Stimulated activated CD4-positive, alpha-beta T cell treated with anti-CD3 and anti-CD28 coated beads, Interleukin-12 subunit alpha, Interleukin-12 subunit beta, amount 100 ng/mL, for 48 hours (primary cell): Measurements from ENCODE around the gene UBE2U.

ENCODE experiments used
- DNase-seq, 3 donors: peaks; one replicate each; pipeline ENCODE4 v3.0.0-alpha.2; 2020; ENCODE audit warnings: low read depth in 2 of 3, low spot score in 1 of 3

Gene UBE2U, protein sequence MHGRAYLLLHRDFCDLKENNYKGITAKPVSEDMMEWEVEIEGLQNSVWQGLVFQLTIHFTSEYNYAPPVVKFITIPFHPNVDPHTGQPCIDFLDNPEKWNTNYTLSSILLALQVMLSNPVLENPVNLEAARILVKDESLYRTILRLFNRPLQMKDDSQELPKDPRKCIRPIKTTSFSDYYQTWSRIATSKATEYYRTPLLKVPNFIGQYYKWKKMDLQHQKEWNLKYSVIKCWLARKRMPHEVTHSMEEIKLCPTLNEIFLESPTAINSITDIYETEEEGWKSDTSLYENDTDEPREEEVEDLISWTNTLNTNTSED

GRCh38 chr1:64203420-64203819 lies at the start of gene UBE2U:
Gene UBE2U (plus strand): TSS chr1:64203623. CDS start chr1:64204051, 428 bp downstream.
- DNase-seq, result no peak

GRCh38 chr1:64155278-64155677 lies 48.1 kb upstream of the UBE2U start:
- no peak for DNase-seq

- no peak for DNase-seq
Observed at GRCh38 chr1:64161357-64161941, 42.0 kb upstream of the UBE2U start.

DNA sequence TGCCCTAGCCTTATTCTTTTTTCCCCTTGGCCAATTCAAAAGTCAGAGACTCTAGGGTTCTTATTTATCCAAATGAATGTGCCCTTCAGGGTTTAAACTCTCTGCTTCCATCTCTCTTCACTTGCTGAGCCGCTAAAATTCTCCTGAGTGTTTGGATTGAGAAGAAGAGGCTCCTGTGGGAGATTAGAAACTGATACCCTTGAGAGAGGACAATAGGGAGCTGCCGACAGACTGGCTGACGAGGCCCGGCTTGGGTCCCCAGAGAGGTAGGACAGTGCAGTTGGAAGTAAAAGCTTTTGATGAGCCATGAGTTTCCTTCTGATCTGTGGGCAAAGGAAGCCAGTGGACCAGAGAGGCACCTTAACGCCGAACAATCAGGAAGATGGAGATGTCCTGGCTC lies 41.3 kb upstream of the UBE2U start:
- no peak for DNase-seq

DNA sequence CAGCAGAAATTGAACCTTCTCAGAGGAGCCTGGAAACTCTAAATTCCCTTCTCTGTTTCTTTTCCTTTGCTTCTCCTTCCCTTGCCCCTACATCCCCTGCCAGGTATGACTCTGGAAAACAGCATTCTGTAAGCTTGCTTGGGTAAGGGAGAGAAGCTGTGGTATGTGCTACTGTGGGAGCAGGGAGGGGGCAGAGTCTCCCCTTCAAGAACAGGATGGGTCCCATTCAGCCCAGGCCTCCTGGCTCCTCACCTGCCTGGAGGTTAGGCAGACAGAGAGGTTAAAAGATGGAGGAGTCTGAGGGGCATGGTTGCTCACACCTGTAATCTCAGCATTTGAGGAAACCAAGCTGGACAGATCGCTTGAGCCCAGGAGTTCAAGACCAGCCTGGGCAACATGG lies 40.6 kb upstream of the UBE2U start:
- DNase-seq, result no peak

DNA sequence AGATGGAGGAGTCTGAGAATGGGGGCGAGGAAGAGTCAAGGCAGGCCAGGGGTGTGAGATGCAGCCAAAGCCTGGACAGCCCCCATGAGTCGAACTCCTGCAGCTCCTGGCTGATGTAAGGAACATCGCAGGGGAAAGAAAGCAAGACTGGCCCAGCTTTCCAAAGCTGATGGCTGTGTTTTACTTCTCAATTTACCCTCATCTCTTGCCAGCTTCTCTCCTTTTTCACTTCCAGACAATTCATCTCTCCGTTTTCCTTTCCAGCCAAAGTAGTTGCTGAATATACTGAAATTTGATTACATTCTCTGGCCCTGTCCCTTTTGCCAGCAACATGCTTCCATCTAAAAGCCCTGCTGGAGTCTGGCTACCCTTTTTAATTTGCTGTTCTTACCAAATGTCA lies 40.0 kb upstream of the UBE2U start:
- no peak for DNase-seq

DNA sequence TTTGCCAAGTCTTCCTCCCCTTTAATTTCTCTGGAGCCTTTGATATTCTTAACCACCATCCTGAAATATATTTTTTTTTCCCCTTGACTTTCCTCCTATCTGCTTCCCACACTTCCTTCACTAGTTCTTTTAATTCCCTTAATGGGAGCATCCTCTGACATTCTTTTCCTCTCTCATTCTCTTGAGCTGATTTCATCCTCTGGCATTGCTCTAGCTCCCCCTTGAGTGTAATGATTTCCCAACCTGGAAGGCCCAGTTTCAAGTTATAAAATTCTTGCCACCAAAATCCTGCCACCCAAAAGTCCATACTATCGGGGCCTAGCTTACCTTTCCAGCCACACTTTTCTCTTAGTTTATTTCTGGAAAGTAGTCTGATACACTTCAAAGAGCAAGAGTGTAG lies 39.5 kb upstream of the UBE2U start:
- DNase-seq, result no peak

- no peak for DNase-seq
Observed at GRCh38 chr1:64166629-64167028, 36.8 kb upstream of the UBE2U start.

GRCh38 chr1:64167176-64167575 lies 36.2 kb upstream of the UBE2U start:
- DNase-seq, result no peak

DNA sequence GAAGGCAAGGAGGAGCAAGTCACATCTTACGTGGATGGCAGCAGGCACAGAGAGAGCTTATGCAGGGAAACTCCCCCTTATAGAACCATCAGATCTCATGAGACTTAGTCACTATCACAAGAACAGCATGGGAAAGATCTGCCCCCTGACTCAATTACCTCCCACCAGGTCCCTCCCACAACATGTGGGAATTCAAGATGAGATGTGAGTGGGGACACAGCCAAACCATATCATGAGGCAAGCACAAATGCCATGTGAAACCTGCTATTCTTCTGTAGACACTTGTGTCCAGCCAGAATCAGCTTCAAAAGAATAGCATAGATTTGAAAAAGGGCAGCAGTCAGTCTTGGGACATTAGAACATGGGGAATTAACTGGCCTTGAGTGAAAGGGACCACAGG lies 32.2 kb upstream of the UBE2U start:
- no peak for DNase-seq

- no peak for DNase-seq
Observed at GRCh38 chr1:64171797-64172281, 31.6 kb upstream of the UBE2U start.

DNA sequence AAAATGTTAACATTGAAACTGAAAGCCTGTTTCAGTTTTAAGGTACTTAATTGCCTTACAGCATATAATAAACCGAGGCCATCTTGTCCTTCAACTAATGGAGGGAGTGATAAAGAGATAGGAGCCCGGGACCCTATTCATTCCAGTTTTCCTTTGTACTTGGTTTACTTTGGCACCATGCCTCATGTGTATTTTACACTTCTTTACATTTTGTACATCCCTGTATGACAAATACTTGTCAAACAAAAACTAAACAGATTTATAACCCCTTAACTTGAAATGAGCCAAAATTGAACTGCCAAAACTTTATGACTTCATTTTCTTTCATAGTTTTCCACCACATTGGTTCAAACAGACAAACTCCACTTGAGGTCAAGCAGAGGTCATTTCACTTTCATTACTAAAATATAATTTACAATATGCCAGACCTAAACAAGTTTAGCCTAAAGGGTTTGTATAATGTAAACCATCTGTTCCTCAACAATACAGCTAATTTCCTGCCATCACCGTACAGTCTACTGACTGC lies 30.9 kb upstream of the UBE2U start:
- DNase-seq, result no peak

GRCh38 chr1:64173336-64173940 lies 30.0 kb upstream of the UBE2U start:
- no peak for DNase-seq

- no peak for DNase-seq
Observed at GRCh38 chr1:64175639-64176038, 27.8 kb upstream of the UBE2U start.

- no peak for DNase-seq
Observed at GRCh38 chr1:64176659-64177058, 26.8 kb upstream of the UBE2U start.

DNA sequence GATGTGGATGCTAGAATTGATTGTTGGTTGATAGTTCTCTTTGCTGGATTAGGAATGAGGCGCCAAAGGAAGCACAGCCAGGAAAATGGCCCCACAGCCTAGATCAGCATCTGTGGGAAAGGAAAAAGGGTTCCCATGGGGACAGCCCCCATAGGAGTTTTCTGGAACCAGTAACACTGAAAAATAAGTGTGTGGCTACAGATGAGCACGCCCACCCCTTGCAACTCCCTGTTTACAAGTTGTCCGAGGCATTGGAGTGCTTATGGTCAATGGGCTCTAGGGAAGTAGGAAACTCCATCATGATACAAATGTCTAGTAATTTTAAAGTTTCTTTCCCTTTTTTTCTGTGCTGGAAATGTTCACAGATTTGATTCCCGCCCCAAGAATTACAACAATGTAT lies 23.8 kb upstream of the UBE2U start:
- DNase-seq, result no peak

- DNase-seq, result no peak
Observed at GRCh38 chr1:64182207-64182606, 21.2 kb upstream of the UBE2U start.

GRCh38 chr1:64183395-64184002 lies 19.9 kb upstream of the UBE2U start:
- DNase-seq, result no peak

GRCh38 chr1:64184003-64184440 lies 19.4 kb upstream of the UBE2U start:
- no peak for DNase-seq

- no peak for DNase-seq
Observed at GRCh38 chr1:64186138-64186897, 17.1 kb upstream of the UBE2U start.

DNA sequence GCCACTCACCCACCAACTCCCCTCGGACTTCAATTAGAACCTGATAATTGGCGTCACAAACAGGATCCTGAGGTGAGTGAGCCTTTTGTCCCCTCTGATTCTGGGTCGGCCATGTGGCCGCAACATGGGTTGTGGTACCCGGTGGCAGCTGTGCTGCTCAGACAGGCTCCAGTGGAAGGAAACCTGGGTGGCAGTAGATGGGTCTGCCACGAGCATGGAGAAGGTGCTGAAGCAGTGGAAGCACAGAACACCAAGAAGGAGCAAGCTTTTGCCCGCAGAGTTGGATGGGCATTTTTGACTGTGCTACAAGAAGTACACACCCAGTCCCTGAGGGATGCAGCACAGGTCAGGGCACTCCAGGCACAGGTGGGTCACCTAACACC lies 16.5 kb upstream of the UBE2U start:
- DNase-seq, result no peak
